Measurements from ENCODE around the gene FTH1. TPM values are rescaled to one million over a fixed set of nuclear protein-coding genes. Genes with fewer than 3 reads are reported as not detected.

FTH1 gene
- total and polyA plus RNA-seq, 2 of the 13 experiments (the other 11 are each of a cell fraction or from before 2014, with no cell fraction given): 607 to 760 TPM

- TF ChIP-seq ZNF646 (CRISPR knock-in tag; IDR thresholded peaks at IDR 0.05) (no peak), REPIN1 (CRISPR knock-in tag; IDR thresholded peaks at IDR 0.05; ENCODE audit: borderline replicate concordance, low read depth) (no peak; the same call in 1 of the 2 replicates), XBP1 (CRISPR knock-in tag; IDR thresholded peaks at IDR 0.05) (no peak), TFDP1 (CRISPR knock-in tag; IDR thresholded peaks at IDR 0.05; ENCODE audit: borderline replicate concordance) (no peak), ZNF83 (CRISPR knock-in tag; IDR thresholded peaks at IDR 0.05; ENCODE audit: borderline replicate concordance) (no peak), HOXD1 (CRISPR knock-in tag; IDR thresholded peaks at IDR 0.05) (no peak), SNRNP70 (IDR thresholded peaks at IDR 0.05; ENCODE audit: low read depth, low read length) (no peak), AHR (CRISPR knock-in tag; IDR thresholded peaks at IDR 0.05) (no peak), ETS1 (CRISPR knock-in tag; IDR thresholded peaks at IDR 0.05) (no peak), TFE3 (CRISPR knock-in tag; IDR thresholded peaks at IDR 0.05) (peak; percentile 49), FOXO4 (CRISPR knock-in tag; conservative IDR thresholded peaks at IDR 0.05) (no peak), ZNF652 (CRISPR knock-in tag; IDR thresholded peaks at IDR 0.05; ENCODE audit: borderline replicate concordance, low read depth) (no peak; the same call in 1 of the 2 replicates), CAMTA2 (CRISPR knock-in tag; IDR thresholded peaks at IDR 0.05; ENCODE audit: borderline replicate concordance) (no peak), SRSF9 (IDR thresholded peaks at IDR 0.05; ENCODE audit: borderline replicate concordance, insufficient read depth, low read depth, low read length, poor library complexity, severe bottlenecking) (no peak), SRY (CRISPR knock-in tag; IDR thresholded peaks at IDR 0.05) (no peak), BRD4 (CRISPR knock-in tag; IDR thresholded peaks at IDR 0.05) (no peak), ZKSCAN5 (CRISPR knock-in tag; IDR thresholded peaks at IDR 0.05) (peak; percentile 90)
These were observed 13.5 kb upstream of the FTH1 start (continued) for GRCh38 chr11:61980783-61981541.

All from HepG2 (cell line).